H1 (cell line): ENCODE measurements around the gene ZC2HC1C. TPM values are rescaled to one million over a fixed set of nuclear protein-coding genes. Genes with fewer than 3 reads are reported as not detected.

Experiments used
- CTCF ChIA-PET: fragments of 300-600 bp; sonication (Branson Sonifier 250); formaldehyde crosslinking; loops from one replicate; lab custom pipeline; 2021; ENCODE audit not compliant: partially characterized antibody; lab: Charles Lee
- POLR2A ChIA-PET: fragments of 300-600 bp; sonication (Branson Sonifier 250); formaldehyde crosslinking; loops from one replicate; lab custom pipeline; 2021; ENCODE audit warnings: inconsistent platforms; ENCODE audit not compliant: partially characterized antibody; lab: Charles Lee
- DNase-seq, 2 experiments: peaks; one replicate each; pipeline versions ENCODE4 v3.0.0 to v3.0.0-alpha.2; 2010 to 2022; ENCODE audit warnings: low spot score in 2 of 2, low read depth in 1 of 2, mixed read lengths in 1 of 2
- FAIRE-seq: peaks from 2 replicates; lab custom pipeline; 2011; peaks lifted over from hg19 to GRCh38; lab: Jason Lieb, UNC
- H2AFZ ChIP-seq: 2 replicates; pipeline ENCODE4 v1.8.1; 2012; ENCODE audit warnings: low read length, inconsistent platforms
- H2AK5ac ChIP-seq: 2 replicates; pipeline ENCODE4 v1.6.1; 2013; ENCODE audit warnings: low read depth, low read length
- H2BK120ac ChIP-seq: replicated peaks from 2 replicates; pipeline ENCODE3; 2013; ENCODE audit warnings: low read depth, low read length, inconsistent platforms
- H2BK12ac ChIP-seq: 2 replicates; pipeline ENCODE4 v1.6.1; 2013; ENCODE audit warnings: low read depth, low read length
- H2BK15ac ChIP-seq: 2 replicates; pipeline ENCODE4 v1.6.1; 2013; ENCODE audit warnings: low read length
- H2BK20ac ChIP-seq: 2 replicates; pipeline ENCODE4 v1.6.1; 2013; ENCODE audit warnings: low read length
- H2BK5ac ChIP-seq: 2 replicates; pipeline ENCODE4 v1.6.1; 2013; ENCODE audit warnings: low read depth, low read length
- H3K14ac ChIP-seq: 2 replicates; pipeline ENCODE4 v1.6.1; 2013; ENCODE audit warnings: inconsistent platforms; ENCODE audit not compliant: insufficient read length
- H3K18ac ChIP-seq: 2 replicates; pipeline ENCODE4 v1.6.1; 2013; ENCODE audit warnings: low read length; ENCODE audit errors: extremely low read depth
- H3K23ac ChIP-seq: 2 replicates; pipeline ENCODE4 v1.6.1; 2013; ENCODE audit warnings: inconsistent platforms; ENCODE audit not compliant: insufficient read length
- H3K23me2 ChIP-seq: 2 replicates; pipeline ENCODE4 v1.6.1; 2013; ENCODE audit warnings: low read depth, low read length
- H3K27ac ChIP-seq: 2 replicates; pipeline ENCODE4 v1.6.1; 2011; ENCODE audit warnings: low read depth, low read length, inconsistent platforms
- H3K27me3 ChIP-seq, 4 experiments: replicated peaks in 1 of 4; 1 replicate in 1 of 4; 2 replicates in 3 of 4; pipeline versions ENCODE4 v1.6.1 to v1.8.1; 2011 to 2013; ENCODE audit warnings: low read length in 3 of 4, mild to moderate bottlenecking in 3 of 4, inconsistent platforms in 2 of 4, mixed read lengths in 2 of 4, moderate library complexity in 1 of 4; ENCODE audit not compliant: control insufficient read depth in 3 of 4, insufficient read depth in 3 of 4; ENCODE audit errors: extremely low read depth in 1 of 4
- H3K36me3 ChIP-seq, 4 experiments: 2 replicates each; pipeline versions ENCODE4 v1.6.1 to v1.8.1; 2011 to 2013; ENCODE audit warnings: mild to moderate bottlenecking in 4 of 4, low read length in 3 of 4, moderate library complexity in 2 of 4, control low read depth in 1 of 4, inconsistent platforms in 1 of 4; ENCODE audit not compliant: insufficient read depth in 4 of 4, control insufficient read depth in 2 of 4
- H3K4ac ChIP-seq: replicated peaks from 2 replicates; pipeline ENCODE3; 2013; ENCODE audit warnings: low read length, low read depth, mixed read lengths, inconsistent platforms; ENCODE audit not compliant: insufficient read length
- H3K4me1 ChIP-seq, 4 experiments: replicated peaks in 1 of 4; 1 replicate in 1 of 4; 2 replicates in 3 of 4; pipeline versions ENCODE4 v1.6.1 to v1.8.1; 2011 to 2013; ENCODE audit warnings: low read length in 3 of 4, inconsistent platforms in 2 of 4, mixed read lengths in 1 of 4; ENCODE audit not compliant: insufficient read depth in 4 of 4, control insufficient read depth in 3 of 4
- H3K4me2 ChIP-seq, 2 experiments: 2 replicates each; pipeline versions ENCODE4 v1.6.1 to v1.8.1; 2011 to 2013; ENCODE audit warnings: low read depth in 2 of 2, low read length in 2 of 2, control low read depth in 1 of 2, inconsistent platforms in 1 of 2, mild to moderate bottlenecking in 1 of 2; ENCODE audit not compliant: insufficient read depth in 1 of 2
- H3K4me3 ChIP-seq, 4 experiments: fragments of 200-600, 300-600 bp in 1 of 4; sonication (generic), shearing (Covaris generic), sonication (Bioruptor Twin) in 1 of 4; 2 replicates each; pipeline versions ENCODE4 v1.5.1 to v1.8.1; 2011 to 2016; ENCODE audit warnings: low read length in 4 of 4, low read depth in 3 of 4, control low read depth in 2 of 4, inconsistent platforms in 2 of 4, mild to moderate bottlenecking in 2 of 4, mixed read lengths in 1 of 4, moderate library complexity in 1 of 4; ENCODE audit not compliant: insufficient read depth in 2 of 4; ENCODE audit errors: extremely low read depth in 1 of 4
- H3K56ac ChIP-seq: replicated peaks from 2 replicates; pipeline ENCODE3; 2013; ENCODE audit warnings: low read depth, mild to moderate bottlenecking, mixed read lengths, low read length, inconsistent platforms; ENCODE audit not compliant: insufficient read length
- H3K79me1 ChIP-seq: 2 replicates; pipeline ENCODE4 v1.6.1; 2013; ENCODE audit warnings: low read depth, low read length, control low read depth
- H3K79me2 ChIP-seq, 2 experiments: 2 replicates each; pipeline versions ENCODE4 v1.6.1 to v1.8.1; 2012 to 2013; ENCODE audit warnings: low read length in 2 of 2, mild to moderate bottlenecking in 2 of 2, inconsistent platforms in 1 of 2; ENCODE audit not compliant: insufficient read depth in 2 of 2, control insufficient read depth in 1 of 2
- H3K9ac ChIP-seq, 4 experiments: replicated peaks in 1 of 4; 1 replicate in 1 of 4; 2 replicates in 3 of 4; pipeline versions ENCODE4 v1.6.1 to v1.8.1; 2011 to 2013; ENCODE audit warnings: low read depth in 3 of 4, low read length in 3 of 4, control low read depth in 2 of 4, mild to moderate bottlenecking in 2 of 4, moderate library complexity in 2 of 4, inconsistent platforms in 1 of 4; ENCODE audit errors: extremely low read depth in 1 of 4
- H3K9me3 ChIP-seq, 2 experiments: 2 replicates each; pipeline versions ENCODE4 v1.6.1 to v1.8.1; 2012 to 2013; ENCODE audit warnings: mild to moderate bottlenecking in 2 of 2, moderate library complexity in 2 of 2, control low read depth in 1 of 2, inconsistent platforms in 1 of 2, low read depth in 1 of 2, low read length in 1 of 2, mixed read lengths in 1 of 2; ENCODE audit not compliant: insufficient read depth in 2 of 2
- H4K20me1 ChIP-seq, 2 experiments: replicated peaks in 1 of 2; 2 replicates each; pipeline versions ENCODE3 to v1.8.1; 2011 to 2013; ENCODE audit warnings: inconsistent platforms in 2 of 2, low read length in 2 of 2, mild to moderate bottlenecking in 1 of 2; ENCODE audit not compliant: insufficient read depth in 2 of 2, control insufficient read depth in 1 of 2
- H4K5ac ChIP-seq: 2 replicates; pipeline ENCODE4 v1.6.1; 2013; ENCODE audit warnings: low read length, low read depth, mixed read lengths, inconsistent platforms; ENCODE audit not compliant: insufficient read length
- H4K8ac ChIP-seq: 2 replicates; pipeline ENCODE4 v1.8.0; 2013; ENCODE audit warnings: mild to moderate bottlenecking, moderate library complexity, low read length, inconsistent platforms; ENCODE audit not compliant: insufficient read depth; ENCODE audit errors: extremely low read depth
- H4K91ac ChIP-seq: replicated peaks from 2 replicates; pipeline ENCODE3; 2013; ENCODE audit warnings: low read length, mixed read lengths, inconsistent platforms; ENCODE audit not compliant: insufficient read length
- RNF2 ChIP-seq: fragments of 200-900, 300-1000 bp; sonication (generic); IDR thresholded peaks from 2 replicates; pipeline ENCODE4 v1.7.1; 2016; ENCODE audit warnings: borderline replicate concordance, low read depth, mild to moderate bottlenecking, antibody characterized with exemption, low read length; ENCODE audit not compliant: poor library complexity, severe bottlenecking; ENCODE audit errors: missing control alignments
- polyA plus RNA-seq, 7 experiments: library from polyadenylated mRNA; depleted of rRNA in 3 of 7; stranded (reverse) in 5 of 7; unstranded in 2 of 7; fragments of >200 nt in 5 of 7; fragments of 200-250 nt in 2 of 7; gene quantifications; 1 replicate in 5 of 7; 2 replicates in 1 of 7; 4 replicates in 1 of 7; pipeline versions ENCODE4 v1.2.1 to v1.2.3, GENCODE V29; 2011 to 2013; ENCODE audit warnings: missing spikeins in 2 of 7, mixed read lengths in 2 of 7
- total RNA-seq: library from RNA; stranded (reverse); fragmentation: NEBNext Ultra II Directional; extraction: Animal tissue kit (Norgen Biotek cat#: 25700); gene quantifications from 2 replicates; pipeline ENCODE4 v1.2.1, GENCODE V29; 2021

ZC2HC1C gene
- total and polyA plus RNA-seq, 2 of the 8 experiments (the other 6 are each of a cell fraction or from before 2014, with no cell fraction given): 0.57 to 1.2 TPM

DNA sequence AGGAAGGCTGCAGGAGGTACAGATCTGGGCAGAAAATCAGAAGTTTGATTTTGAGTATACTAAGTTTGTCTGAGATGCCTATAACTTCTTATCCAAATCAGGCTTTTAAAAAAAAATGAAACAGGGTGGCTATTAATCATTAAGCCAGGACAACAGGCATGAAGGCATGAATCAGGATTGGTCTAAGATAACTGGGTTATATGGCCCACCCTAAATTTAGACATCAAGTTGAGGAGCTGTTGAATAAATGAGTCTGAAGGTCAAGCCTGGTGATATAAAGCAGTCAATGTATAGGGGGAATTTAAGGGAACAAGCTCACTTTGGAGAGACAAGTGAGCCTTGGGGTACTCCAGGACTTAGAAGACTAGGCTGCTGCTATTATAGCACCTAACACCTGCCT, 28.8 kb downstream of the ZC2HC1C start:
- H4K91ac ChIP-seq: no peak overlapping the region
- no peak for TF ChIP-seq RNF2
- no peak overlapping the region for H3K27ac ChIP-seq
- no peak overlapping the region for H3K9ac ChIP-seq
- H2BK12ac ChIP-seq: no peak overlapping the region
- no peak overlapping the region for H3K4ac ChIP-seq
- no peak overlapping the region for H3K4me2 ChIP-seq
- H2AK5ac ChIP-seq: no peak overlapping the region
- H2BK5ac ChIP-seq: no peak overlapping the region
- H4K20me1 ChIP-seq: no peaks in the 10 kb centered on the region
- H3K18ac ChIP-seq: no peak overlapping the region
- ChIA-PET POLR2A (interaction anchor here (1.0 to 1.3 kb wide), 2 partner anchors 13 to 28 kb away, joined by 3 to 4 read pairs; no protein-coding TSS in a partner anchor), CTCF (interaction anchor here (0.6 to 3.4 kb wide), 5 partner anchors 10 to 208 kb away, joined by 3 to 24 read pairs (median 3); no protein-coding TSS in a partner anchor)
- H3K79me2 ChIP-seq: no peaks in the 10 kb centered on the region
- no peak overlapping the region for H2BK15ac ChIP-seq
- no peaks in the 10 kb centered on the region; the same call in 1 of the 2 replicates for H3K23me2 ChIP-seq
- H2BK120ac ChIP-seq: no peak overlapping the region
- no peak overlapping the region for H3K23ac ChIP-seq
- no peak for DNase-seq
- no peaks in the 10 kb centered on the region for H3K4me1 ChIP-seq
- H4K8ac ChIP-seq: no peak overlapping the region
- H3K4me3 ChIP-seq: no peak overlapping the region
- no peak overlapping the region for H3K56ac ChIP-seq
- FAIRE-seq: no peak
- no peak overlapping the region for H2BK20ac ChIP-seq
- H2AFZ ChIP-seq: no peak overlapping the region
- H3K79me1 ChIP-seq: no peaks in the 10 kb centered on the region
- H4K5ac ChIP-seq: no peak overlapping the region
- H3K36me3 ChIP-seq: peaks cover 0 to 61% (median 31%) of the 10 kb centered on the region in 4 experiments; a peak in 6 of 8 replicates
- H3K27me3 ChIP-seq: no peaks in the 10 kb centered on the region
- H3K9me3 ChIP-seq: no peaks in the 10 kb centered on the region
- no peak overlapping the region for H3K14ac ChIP-seq
